Glomerular endothelial cell (primary cell): ENCODE measurements around the gene ARHGAP12. TPM values are rescaled to one million over a fixed set of nuclear protein-coding genes. Genes with fewer than 3 reads are reported as not detected.
"Not testable (repeated sequence)": the region's sequence is repeated elsewhere in the genome, so short reads cannot be mapped to it uniquely, and the experiment has no call there.

Experiments used
- DNase-seq: peaks from one replicate; pipeline ENCODE4 v3.0.0-alpha.2; 2011; ENCODE audit warnings: low read depth, low spot score; ENCODE audit errors: extremely low read depth
- total RNA-seq: library from RNA; depleted of rRNA; stranded (reverse); fragments of >200 nt; gene quantifications from 2 replicates; pipeline ENCODE4 v1.2.3, GENCODE V29; 2015

ARHGAP12 gene
- total RNA-seq, 1 donor from 2014 or later: 24.7 TPM

DNA sequence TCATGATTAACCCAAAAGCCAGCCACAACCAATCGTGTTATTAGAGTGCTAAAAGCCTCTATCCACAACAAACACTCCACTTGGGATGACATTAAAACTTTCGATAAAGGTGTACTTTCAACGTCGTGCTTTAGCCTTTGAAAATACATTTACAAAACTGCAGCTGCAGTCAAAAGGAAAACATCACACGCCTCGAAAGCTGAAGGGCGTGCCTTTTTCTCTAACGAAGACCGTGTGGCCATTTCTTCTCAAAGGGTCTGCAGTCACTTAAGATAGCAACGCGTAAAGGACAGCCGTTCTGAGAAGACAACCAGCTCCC is 1.1 kb downstream of the ARHGAP12 start:
- no peak for DNase-seq

DNA sequence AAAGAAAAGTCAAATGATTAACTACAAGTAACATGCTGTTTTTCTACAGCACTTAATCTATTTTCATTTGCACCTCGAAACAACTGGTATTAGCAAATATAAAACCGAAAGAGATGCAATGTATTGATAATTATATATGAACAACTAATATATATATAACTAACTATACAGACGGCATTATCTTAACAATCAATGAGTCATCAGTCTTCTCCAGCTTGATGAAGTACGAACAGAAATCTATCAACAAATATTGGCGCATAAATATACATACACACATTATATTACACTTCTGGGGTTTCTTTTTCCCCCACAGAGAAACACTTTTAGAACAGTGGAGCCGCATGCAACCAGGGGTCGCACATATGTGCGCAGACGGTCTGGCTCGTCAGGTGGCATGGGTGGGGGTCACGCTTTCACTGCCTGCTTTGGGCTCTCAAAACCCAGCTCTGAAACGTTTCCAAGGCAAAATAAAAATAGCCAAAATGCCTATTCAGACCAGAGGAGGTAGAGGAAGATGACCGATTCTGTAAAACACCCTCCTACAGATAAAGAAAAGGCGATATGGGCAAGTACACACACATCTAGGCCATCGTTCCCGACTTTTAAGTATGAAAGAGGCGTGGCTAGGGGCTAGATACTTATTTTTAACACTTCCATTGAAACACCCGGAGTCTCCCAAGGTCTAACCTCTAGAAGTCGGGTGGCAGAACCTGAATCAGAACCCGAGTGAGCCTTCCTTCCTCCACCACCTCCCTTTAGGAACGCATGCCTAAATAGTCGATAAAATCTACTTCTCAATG is 1.7 kb downstream of the ARHGAP12 start:
- DNase-seq: no peak

DNA sequence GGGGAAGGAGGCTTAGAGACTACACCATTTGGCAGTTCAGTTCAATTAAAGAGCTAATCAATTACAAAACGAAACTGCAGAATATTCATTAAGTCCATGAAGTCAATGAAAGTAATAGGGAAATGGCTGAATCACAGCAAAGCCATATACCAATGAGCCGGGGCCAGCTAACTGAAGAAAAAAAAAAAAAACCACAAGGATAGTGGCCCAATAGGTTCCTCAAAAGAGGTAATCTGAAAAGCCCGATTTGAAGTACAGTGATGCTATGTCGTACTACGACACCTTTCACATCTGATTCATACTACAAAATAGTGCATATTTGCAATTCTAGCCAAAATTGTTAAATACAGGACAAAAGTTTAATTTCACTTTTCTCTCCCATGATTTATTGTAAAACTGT is 2.5 kb downstream of the ARHGAP12 start:
- DNase-seq: no peak

DNA sequence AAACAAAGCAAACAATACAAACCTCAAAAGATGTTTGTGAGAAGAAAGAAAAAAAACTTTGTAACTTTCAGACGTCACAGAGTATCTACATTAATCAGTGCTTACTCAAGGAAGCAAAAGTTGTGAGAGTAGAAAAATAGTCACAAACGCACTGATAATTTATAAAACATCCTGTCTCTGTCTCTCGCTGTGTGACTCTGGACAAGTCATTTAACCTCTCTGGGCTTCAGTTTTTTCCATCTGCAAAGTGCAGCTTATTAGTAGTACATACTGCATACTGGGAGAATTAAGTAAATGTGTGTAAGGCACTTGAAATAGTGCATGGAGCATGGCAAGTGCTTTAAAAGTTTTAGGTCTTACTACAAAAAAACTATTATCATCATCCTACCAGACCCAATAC is 3.8 kb downstream of the ARHGAP12 start:
- DNase-seq: no peak

DNA sequence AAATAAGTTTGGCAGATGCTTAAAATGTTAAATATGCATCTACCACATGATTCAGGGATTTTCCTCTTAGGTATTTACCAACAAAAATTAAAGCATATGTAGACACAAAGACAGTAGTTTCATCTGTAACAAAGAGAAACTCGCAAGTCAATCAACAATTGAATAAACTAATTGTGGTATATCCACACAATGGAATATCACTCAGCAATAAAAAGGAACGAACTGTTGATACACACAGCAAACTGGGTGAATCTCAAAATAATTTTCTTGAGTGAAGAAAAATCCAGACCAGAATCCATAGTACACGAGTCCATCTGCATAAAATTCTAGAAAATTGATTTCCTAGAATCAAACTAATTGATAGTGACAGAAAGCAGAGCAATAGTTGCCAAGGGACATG is 5.2 kb downstream of the ARHGAP12 start:
- no peak for DNase-seq

DNA sequence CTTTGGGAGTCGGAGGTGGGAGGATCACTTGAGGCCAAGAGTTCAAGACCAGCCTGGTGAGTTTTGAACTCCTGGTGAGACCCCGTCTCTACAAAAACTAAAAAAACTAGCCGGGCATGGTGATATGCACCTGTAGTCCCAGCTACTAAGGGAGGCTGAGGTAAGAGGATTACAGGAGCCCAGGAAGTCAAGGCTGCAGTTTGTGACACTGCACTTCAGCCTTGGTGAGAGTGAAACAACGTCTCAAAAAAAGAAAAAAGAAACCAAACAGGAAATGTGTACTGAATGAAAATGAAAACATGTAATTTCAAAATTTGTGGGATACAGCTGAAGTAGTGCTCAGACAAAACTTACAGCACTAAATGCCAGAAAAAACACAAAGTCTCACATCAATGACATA is 7.6 kb downstream of the ARHGAP12 start:
- no peak for DNase-seq

DNA sequence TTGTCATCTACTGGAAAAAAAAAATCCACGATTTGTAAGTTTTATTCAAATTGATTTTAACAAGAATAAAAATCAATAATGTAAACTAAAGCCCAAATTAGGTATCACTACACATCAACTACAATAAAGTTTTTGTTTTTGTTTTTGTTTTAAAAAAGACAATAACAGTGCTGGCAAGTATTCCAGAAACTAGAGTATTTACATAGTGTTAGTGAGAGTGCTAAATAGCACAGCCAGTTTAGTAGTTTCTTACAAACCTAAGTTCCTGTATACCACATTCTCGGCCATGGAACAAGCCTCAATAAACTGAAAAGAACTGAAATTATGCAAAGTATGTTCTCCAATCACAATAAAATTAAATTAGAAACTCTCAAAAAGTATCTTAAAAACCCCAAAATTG is 8.1 kb downstream of the ARHGAP12 start:
- no peak for DNase-seq

DNA sequence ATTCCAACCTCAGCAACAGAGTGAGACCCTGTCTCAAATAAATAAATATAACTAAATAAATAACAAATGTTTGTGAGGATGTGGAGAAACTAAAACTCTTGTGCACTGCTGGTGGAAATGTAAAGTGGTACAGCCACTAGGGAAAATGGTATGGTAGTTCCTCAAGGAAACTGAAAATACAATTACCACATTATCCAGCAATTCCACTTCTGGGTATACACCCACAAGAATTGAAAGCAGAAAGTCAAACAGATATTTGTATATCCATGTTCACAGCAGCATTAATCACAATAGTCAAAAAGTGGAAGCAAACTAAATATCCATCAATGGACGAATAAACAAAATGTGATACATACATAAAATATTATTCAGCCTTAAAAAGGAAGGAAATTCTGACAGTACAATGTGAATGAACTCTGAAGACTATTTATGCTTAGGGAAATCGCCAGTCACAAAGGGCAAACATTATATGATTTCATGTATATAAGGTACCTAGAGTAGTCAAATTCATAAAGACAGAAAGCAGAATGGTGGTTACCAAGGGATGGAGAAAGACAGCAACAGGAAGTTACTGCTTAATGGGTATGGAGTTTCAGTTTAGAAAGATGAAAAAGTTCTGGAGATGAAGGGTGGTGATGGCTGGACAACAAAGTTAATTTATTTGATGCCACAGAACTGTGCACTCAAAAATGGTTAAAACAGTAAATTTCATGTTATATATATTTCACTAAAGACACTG is 9.8 kb downstream of the ARHGAP12 start:
- DNase-seq: no peak

DNA sequence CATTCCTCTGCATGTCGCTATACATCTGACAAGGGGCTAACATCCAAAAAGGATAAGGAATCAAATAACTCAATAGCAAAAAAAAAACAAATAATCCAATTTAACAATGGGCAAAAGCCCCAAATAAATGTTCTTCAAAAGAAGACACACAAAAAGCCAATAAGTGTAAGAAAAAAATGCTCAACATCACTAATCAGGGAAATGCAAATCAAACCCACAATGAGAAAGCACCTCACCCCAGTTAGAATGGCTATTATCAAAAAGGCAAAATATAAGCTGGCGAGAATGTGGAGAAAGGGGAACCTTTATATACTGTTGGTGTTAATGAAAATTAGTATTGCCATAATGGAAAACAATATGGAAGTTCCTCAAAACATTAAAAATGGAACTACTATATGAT is 14.3 kb downstream of the ARHGAP12 start:
- DNase-seq: no peak

DNA sequence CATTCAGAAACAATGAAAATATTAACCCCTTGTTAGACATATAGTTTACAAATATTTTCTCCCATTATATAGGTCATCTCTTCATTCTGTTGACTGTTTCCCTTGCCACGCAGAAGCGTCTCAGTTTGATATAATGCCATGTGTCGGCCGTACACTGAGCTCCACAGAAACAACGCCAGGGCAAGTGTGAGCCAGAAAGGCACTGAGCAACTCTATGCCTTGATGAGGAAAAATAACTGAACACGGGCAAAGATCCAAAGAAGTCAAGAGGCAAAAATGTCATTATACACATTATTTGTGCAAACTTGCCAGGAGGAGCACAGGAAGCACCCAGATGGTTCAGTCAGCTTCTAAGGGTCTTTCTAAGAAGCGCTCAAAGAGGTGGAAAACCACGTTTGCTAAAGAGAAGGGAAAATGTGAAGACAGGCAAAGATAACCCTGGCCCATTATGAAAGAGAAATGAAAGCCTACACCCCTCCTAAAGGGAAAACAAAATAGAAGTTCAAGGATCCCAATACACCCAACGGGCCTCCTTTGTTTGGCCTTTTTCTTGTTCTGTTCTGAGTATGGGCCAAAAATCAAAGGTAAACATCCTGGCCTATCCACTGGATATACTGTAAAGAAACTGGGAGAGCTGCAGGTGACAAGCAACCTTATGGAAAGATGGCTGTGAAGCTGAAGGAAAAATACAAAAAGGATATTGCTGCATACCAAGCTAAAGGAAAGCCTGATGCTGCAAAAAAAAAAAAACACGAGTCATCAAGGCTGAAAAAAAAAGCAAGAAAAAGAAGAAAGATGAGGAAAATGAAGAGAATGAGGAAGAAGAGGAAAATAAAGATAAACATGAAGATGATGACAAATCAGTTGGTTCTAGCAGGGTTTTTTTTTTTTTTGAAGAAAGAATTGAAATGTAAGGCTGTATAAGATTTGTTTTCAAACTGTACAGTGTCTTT is 15.5 kb downstream of the ARHGAP12 start:
- DNase-seq: no peak

DNA sequence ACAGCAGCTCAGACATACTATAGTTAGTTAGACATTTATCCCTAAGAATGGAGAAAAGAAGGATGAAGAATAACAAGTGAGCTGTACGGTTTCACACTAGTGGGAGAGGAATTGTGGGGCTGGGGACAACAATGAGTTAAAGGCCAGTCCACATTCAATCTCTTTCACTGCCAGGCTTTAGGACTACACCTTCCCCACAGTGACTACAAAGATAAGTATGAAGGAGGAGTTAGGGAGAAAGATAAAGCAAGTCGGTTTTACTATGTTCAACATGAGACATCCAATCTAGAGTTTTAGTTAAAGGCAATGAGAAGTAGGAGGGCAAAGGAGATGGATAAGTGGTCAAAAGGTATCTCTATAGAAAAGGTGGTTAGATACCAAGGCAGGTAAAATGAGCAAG is 16.3 kb downstream of the ARHGAP12 start:
- DNase-seq: no peak

DNA sequence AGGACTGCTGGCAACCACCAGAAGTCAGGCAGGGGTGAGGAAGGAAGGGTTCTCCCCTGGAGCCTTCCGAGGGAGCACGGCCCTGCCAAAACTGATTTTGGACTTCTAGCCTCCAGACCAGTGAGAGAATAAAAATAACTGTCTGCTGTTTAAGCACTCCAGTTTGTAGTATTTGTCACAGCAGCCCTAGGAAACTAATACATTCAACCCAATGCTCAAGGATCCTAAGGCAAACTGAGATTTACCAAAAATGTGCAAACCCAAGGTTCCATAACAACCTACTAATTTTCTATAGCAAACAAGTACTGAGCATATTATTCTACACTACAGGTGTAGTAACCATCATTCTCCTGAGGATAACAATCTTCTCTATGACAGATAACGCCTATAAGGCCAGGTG is 18.6 kb downstream of the ARHGAP12 start:
- no peak for DNase-seq

DNA sequence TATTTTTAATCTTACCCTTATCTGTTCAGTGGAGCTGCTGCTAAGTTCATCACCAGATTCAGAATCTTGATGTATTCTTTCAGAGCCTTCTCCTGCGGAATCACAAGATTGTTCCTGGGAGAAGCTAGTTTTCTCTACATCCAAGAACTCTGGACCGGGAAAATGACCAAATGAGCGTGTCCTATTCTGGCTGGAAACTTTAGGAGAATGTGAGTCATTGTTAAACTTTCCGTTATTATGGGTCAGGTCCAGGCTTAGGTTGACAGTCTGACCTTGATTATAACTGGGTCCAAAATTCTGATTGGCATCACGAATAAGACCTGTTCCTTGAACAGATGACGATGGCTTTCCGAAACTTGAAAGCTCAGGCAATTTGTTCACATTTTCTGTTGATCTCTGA is 20.5 kb downstream of the ARHGAP12 start:
- no peak for DNase-seq

DNA sequence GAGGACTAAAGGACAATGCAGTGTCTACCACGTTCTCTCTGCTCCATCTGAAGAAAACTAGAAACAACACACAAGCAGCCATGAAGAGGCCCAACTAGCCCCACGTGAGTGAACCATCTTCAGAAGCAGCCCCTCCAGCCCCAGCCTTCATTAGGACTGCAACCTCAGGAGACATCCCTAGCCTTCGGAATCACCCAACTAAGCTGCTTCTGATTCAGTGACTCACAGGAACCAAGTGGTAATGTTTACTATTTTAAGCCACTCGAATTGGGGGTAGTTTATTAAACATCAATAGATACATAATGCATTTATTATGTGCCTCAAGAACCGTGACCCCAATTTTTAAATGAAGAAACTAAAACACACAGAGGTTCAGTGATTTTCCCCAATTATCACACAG is 22.6 kb downstream of the ARHGAP12 start:
- no peak for DNase-seq

DNA sequence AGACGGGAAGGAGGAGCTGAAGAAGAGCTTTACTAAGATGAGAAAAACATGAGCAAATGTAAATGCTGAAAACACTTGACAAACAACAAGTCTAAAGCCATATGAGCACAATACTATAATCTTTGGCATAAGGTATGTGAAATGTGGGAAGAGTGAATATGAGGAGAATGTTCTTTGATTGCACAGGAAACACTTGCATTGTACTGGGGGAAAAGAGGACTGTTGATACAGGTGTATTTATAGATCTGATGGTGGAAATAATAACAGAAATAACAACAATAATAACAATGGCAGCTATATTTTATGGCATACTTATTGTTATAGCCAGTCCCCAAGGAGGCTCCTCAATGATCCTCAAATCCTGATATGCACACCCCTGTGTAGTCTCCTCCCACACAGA is 23.0 kb downstream of the ARHGAP12 start:
- DNase-seq: no peak

DNA sequence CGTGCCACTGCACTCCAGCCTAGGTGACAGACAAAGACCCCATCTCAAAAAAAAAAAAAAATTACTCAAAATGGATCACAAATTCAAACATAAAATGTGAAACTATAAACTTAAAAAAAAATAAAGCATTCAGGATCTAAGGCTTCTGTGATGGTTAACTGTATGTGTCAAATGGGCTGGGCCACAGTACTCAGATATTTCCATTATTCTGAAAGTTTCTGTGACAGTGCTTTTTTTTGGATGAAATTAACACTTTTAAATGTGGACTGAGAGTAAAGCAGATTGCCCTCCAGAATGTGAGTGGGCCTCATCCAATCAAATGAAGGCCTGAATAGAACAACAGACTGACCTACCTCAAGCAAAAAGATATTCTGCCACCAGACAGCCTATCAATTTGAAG is 26.0 kb downstream of the ARHGAP12 start:
- no peak for DNase-seq

DNA sequence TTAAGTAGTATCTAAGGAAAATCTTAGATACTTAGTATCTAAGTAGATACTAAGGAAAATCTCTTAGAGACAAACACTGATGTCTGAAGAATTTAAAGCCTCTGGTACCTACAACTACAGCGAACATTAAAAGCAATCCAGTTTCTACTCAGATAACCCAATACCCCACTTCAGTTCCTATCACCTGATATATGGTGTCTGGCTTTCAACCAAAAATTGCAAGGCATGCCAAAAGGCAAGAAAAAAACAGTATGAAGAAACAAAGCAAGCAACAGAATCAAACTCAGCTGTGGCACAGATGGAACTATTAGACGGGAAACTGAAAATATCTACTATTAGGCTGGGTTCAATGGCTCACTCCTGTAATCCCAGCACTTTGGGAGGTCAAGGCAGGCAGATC is 31.1 kb downstream of the ARHGAP12 start:
- DNase-seq: no peak

DNA sequence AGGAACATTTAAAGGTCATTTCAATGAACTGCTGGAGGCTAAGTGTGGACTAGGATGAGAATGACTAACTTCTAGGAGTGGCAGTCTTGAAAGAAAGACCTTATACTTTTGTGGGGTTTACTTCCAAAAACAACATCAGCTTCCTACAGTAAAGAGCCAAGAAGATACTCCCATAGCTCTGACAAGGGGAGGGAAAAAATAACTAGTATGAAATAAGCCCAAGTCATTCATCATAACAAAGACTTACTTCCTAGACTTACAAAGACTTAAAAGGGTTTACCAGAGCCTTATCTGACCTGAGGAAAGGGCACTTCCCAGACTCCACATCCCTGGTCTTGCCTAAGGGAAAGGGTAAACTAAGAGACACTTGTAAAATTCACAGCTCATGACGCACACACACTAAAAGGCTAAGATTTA is 31.7 kb downstream of the ARHGAP12 start:
- DNase-seq: no peak

DNA sequence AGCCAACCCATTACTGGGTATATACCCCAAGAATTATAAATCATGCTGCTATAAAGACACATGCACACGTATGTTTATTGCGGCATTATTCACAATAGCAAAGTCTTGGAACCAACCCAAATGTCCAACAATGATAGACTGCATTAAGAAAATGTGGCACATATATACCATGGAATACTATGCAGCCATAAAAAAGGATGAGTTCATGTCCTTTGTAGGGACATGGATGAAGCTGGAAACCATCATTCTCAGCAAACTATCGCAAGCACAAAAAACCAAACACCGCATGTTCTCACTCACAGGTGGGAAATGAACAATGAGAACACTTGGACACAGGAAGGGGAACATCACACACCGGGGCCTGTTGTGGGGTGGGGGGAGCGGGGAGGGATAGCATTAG is 32.9 kb downstream of the ARHGAP12 start:
- not testable (repeated sequence) for DNase-seq

DNA sequence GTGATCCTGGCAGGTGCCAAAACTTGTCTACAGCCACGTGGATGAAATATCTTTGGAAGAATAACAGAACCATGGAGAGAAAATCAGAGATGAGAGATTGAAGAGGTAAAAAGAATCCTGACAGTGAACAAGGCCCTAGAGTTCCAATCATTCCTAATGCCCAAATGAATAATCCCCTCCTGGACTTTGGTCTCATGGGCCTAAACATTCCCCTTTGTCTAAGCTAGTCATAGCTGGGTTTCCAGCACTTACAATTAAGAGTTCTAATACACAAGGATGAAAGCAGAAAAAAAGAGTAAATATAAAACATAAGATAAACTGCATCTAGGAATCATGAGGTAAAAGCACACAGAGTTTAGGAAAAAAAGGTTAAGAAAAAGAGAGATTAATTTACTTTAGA is 40.2 kb downstream of the ARHGAP12 start:
- no peak for DNase-seq

DNA sequence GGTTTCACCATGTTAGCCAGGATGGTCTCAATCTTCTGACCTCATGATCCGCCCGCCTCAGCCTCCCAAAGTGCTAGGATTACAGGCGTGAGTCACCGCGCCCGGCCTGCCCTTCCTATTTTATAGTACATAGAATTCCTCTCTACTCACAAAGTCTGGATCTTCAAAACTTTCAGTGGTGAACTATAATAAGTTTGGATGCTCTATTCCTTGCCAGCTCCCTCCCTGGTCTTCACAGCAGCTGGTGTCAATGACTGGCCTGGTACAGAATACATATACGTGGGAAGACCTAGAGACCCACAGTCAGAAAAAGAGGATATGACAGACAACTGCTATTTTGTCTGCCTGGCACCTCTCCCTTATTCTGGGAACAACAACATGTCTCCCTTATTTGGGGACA is 40.8 kb downstream of the ARHGAP12 start:
- DNase-seq: no peak
